Measurements from ENCODE around the gene SLC12A7. TPM values are rescaled to one million over a fixed set of nuclear protein-coding genes. Genes with fewer than 3 reads are reported as not detected.

The SLC12A7 gene
- total and polyA plus RNA-seq, 2 of the 13 experiments (the other 11 are each of a cell fraction or from before 2014, with no cell fraction given), result 14.0 to 18.5 TPM

GRCh38 chr5:1105350-1106265, 6.3 kb downstream of the SLC12A7 start (continued):
- TF ChIP-seq ATF2 (CRISPR knock-in tag; IDR thresholded peaks at IDR 0.05) (0 out of 2 replicates have a peak, but pooled peaks have one; percentile 6), JUND (CRISPR knock-in tag; IDR thresholded peaks at IDR 0.05) (no peak), ARID5B (CRISPR knock-in tag; IDR thresholded peaks at IDR 0.05) (peak; percentile 69), KAT7 (CRISPR knock-in tag; IDR thresholded peaks at IDR 0.05; ENCODE audit: borderline replicate concordance) (no peak), ZNF557 (CRISPR knock-in tag; IDR thresholded peaks at IDR 0.05) (no peak), TRIM22 (IDR thresholded peaks at IDR 0.05) (no peak), MIER3 (CRISPR knock-in tag; IDR thresholded peaks at IDR 0.05; ENCODE audit: borderline replicate concordance) (no peak), ZNF678 (CRISPR knock-in tag; IDR thresholded peaks at IDR 0.05) (peak; percentile 64; the same call in 1 of the 2 replicates), ZBTB14 (CRISPR knock-in tag; IDR thresholded peaks at IDR 0.05) (no peak), RFX3 (CRISPR knock-in tag; IDR thresholded peaks at IDR 0.05) (no peak), MTA1 (CRISPR knock-in tag; IDR thresholded peaks at IDR 0.05; ENCODE audit: borderline replicate concordance) (peak; percentile 88), ZGPAT (CRISPR knock-in tag; IDR thresholded peaks at IDR 0.05) (peak; percentile 58), HIC2 (CRISPR knock-in tag; IDR thresholded peaks at IDR 0.05; ENCODE audit: low read depth) (peak; percentile 3; the same call in 1 of the 2 replicates), MYPOP (CRISPR knock-in tag; IDR thresholded peaks at IDR 0.05) (0 out of 2 replicates have a peak, but pooled peaks have one; percentile 38), FOSL2 (CRISPR knock-in tag; IDR thresholded peaks at IDR 0.05) (peak; percentile 58; the same call in 1 of the 2 replicates)
